ENCODE results near the gene NEO1. TPM values are rescaled to one million over a fixed set of nuclear protein-coding genes. Genes with fewer than 3 reads are reported as not detected.

NEO1 gene
- total and polyA plus RNA-seq, 5 donors = 7.5 to 17.2 (median 15.6) TPM

GRCh38 chr15:73015493-73015892 is 36.8 kb upstream of the NEO1 start:
- no peaks in the 10 kb centered on the region for H3K9me3 ChIP-seq (ENCODE audit: control insufficient read depth, low read length)
- intact Hi-C loops (cut with DNase I) = no loop called here
- no peak for ATAC-seq
- no peak overlapping the region for H3K4me3 ChIP-seq (ENCODE audit: low read length)
- WGBS = 92% methylated on average over 6 of the region's 6 CpGs
- no peak overlapping the region for H3K27ac ChIP-seq (ENCODE audit: low read length)
- DNase-seq = no peak
- no peaks in the 10 kb centered on the region for H3K27me3 ChIP-seq (ENCODE audit: control insufficient read depth, insufficient read depth)
- H3K4me1 ChIP-seq (ENCODE audit: control insufficient read depth, insufficient read depth, low read length) = no peaks in the 10 kb centered on the region

- no peak for ATAC-seq
- no peak overlapping the region for H3K27ac ChIP-seq (ENCODE audit: low read length)
- intact Hi-C loops (cut with DNase I) = no loop called here
- 90% methylated on average over 1 of the region's 1 CpG for WGBS
- no peak overlapping the region for H3K4me3 ChIP-seq (ENCODE audit: low read length)
- H3K9me3 ChIP-seq (ENCODE audit: control insufficient read depth, low read length) = no peaks in the 10 kb centered on the region
- no peaks in the 10 kb centered on the region for H3K27me3 ChIP-seq (ENCODE audit: control insufficient read depth, insufficient read depth)
- DNase-seq = no peak
- no peaks in the 10 kb centered on the region for H3K4me1 ChIP-seq (ENCODE audit: control insufficient read depth, insufficient read depth, low read length)
Observed at GRCh38 chr15:73017987-73018386, 34.3 kb upstream of the NEO1 start.

GRCh38 chr15:73019154-73019553 is 33.1 kb upstream of the NEO1 start:
- Histone ChIP-seq H3K27ac (ENCODE audit: low read length) (no peak overlapping the region), H3K4me1 (ENCODE audit: control insufficient read depth, insufficient read depth, low read length) (no peaks in the 10 kb centered on the region), H3K9me3 (ENCODE audit: control insufficient read depth, low read length) (no peaks in the 10 kb centered on the region), H3K4me3 (ENCODE audit: low read length) (no peak overlapping the region), H3K27me3 (ENCODE audit: control insufficient read depth, insufficient read depth) (no peaks in the 10 kb centered on the region)
- intact Hi-C loops (cut with DNase I) = no loop called here
- no peak for ATAC-seq
- WGBS = 91% methylated on average over 3 of the region's 3 CpGs
- DNase-seq = no peak

GRCh38 chr15:73019601-73020146 is 32.6 kb upstream of the NEO1 start:
- intact Hi-C loops (cut with DNase I) = no loop called here
- no peaks in the 10 kb centered on the region for H3K9me3 ChIP-seq (ENCODE audit: control insufficient read depth, low read length)
- no peak overlapping the region for H3K4me3 ChIP-seq (ENCODE audit: low read length)
- H3K27ac ChIP-seq (ENCODE audit: low read length) = no peak overlapping the region
- DNase-seq (no peak), ATAC-seq (no peak)
- 82% methylated on average over 2 of the region's 2 CpGs for WGBS
- no peaks in the 10 kb centered on the region for H3K4me1 ChIP-seq (ENCODE audit: control insufficient read depth, insufficient read depth, low read length)
- H3K27me3 ChIP-seq (ENCODE audit: control insufficient read depth, insufficient read depth) = no peaks in the 10 kb centered on the region

- Histone ChIP-seq H3K27ac (ENCODE audit: low read length) (no peak overlapping the region), H3K4me1 (ENCODE audit: control insufficient read depth, insufficient read depth, low read length) (no peaks in the 10 kb centered on the region), H3K4me3 (ENCODE audit: low read length) (no peak overlapping the region), H3K9me3 (ENCODE audit: control insufficient read depth, low read length) (no peaks in the 10 kb centered on the region), H3K27me3 (ENCODE audit: control insufficient read depth, insufficient read depth) (no peaks in the 10 kb centered on the region)
- ATAC-seq (no peak), DNase-seq (no peak)
- 51% methylated on average over 8 of the region's 8 CpGs for WGBS
- intact Hi-C loops (cut with DNase I) = no loop called here
Observed at GRCh38 chr15:73021139-73021621, 31.1 kb upstream of the NEO1 start.

- no peak overlapping the region for H3K4me3 ChIP-seq (ENCODE audit: low read length)
- no peaks in the 10 kb centered on the region for H3K27me3 ChIP-seq (ENCODE audit: control insufficient read depth, insufficient read depth)
- no peak overlapping the region for H3K27ac ChIP-seq (ENCODE audit: low read length)
- no peaks in the 10 kb centered on the region for H3K9me3 ChIP-seq (ENCODE audit: control insufficient read depth, low read length)
- no peak for DNase-seq
- 74% methylated on average over 5 of the region's 5 CpGs for WGBS
- no peak for ATAC-seq
- H3K4me1 ChIP-seq (ENCODE audit: control insufficient read depth, insufficient read depth, low read length) = no peaks in the 10 kb centered on the region
- intact Hi-C loops (cut with DNase I) = no loop called here
Observed at GRCh38 chr15:73022161-73022560, 30.1 kb upstream of the NEO1 start.

- no peaks in the 10 kb centered on the region for H3K27me3 ChIP-seq (ENCODE audit: control insufficient read depth, insufficient read depth)
- no peak overlapping the region for H3K27ac ChIP-seq (ENCODE audit: low read length)
- DNase-seq (no peak), ATAC-seq (no peak)
- no peak overlapping the region for H3K4me3 ChIP-seq (ENCODE audit: low read length)
- no peaks in the 10 kb centered on the region for H3K9me3 ChIP-seq (ENCODE audit: control insufficient read depth, low read length)
- 68% methylated on average over 3 of the region's 3 CpGs for WGBS
- intact Hi-C loops (cut with DNase I) = no loop called here
- H3K4me1 ChIP-seq (ENCODE audit: control insufficient read depth, insufficient read depth, low read length) = no peaks in the 10 kb centered on the region
Observed at GRCh38 chr15:73023071-73023470, 29.2 kb upstream of the NEO1 start.

GRCh38 chr15:73024168-73024567 is 28.1 kb upstream of the NEO1 start:
- intact Hi-C loops (cut with DNase I) = no loop called here
- H3K27me3 ChIP-seq (ENCODE audit: control insufficient read depth, insufficient read depth) = no peaks in the 10 kb centered on the region
- 92% methylated on average over 4 of the region's 4 CpGs for WGBS

GRCh38 chr15:73026511-73027054 is 25.7 kb upstream of the NEO1 start:
- Histone ChIP-seq H3K9me3 (ENCODE audit: control insufficient read depth, low read length) (no peaks in the 10 kb centered on the region), H3K27ac (ENCODE audit: low read length) (no peak overlapping the region), H3K4me1 (ENCODE audit: control insufficient read depth, insufficient read depth, low read length) (no peaks in the 10 kb centered on the region), H3K4me3 (ENCODE audit: low read length) (no peak overlapping the region), H3K27me3 (ENCODE audit: control insufficient read depth, insufficient read depth) (no peaks in the 10 kb centered on the region)
- no peak for DNase-seq
- intact Hi-C loops (cut with DNase I) = no loop called here
- no peak for ATAC-seq
- 48% methylated on average over 4 of the region's 4 CpGs for WGBS

More at GRCh38 chr15:73024168-73024567, 28.1 kb upstream of the NEO1 start:
- Histone ChIP-seq H3K4me1 (ENCODE audit: control insufficient read depth, insufficient read depth, low read length) (no peaks in the 10 kb centered on the region), H3K27ac (ENCODE audit: low read length) (no peak overlapping the region), H3K9me3 (ENCODE audit: control insufficient read depth, low read length) (no peaks in the 10 kb centered on the region), H3K4me3 (ENCODE audit: low read length) (no peak overlapping the region)
- no peak for ATAC-seq
- DNase-seq = no peak

- 93% methylated on average over 6 of the region's 6 CpGs for WGBS
- no peak for DNase-seq
- ATAC-seq = no peak
- H3K4me1 ChIP-seq (ENCODE audit: control insufficient read depth, insufficient read depth, low read length) = no peaks in the 10 kb centered on the region
- intact Hi-C loops (cut with DNase I) = no loop called here
- no peak overlapping the region for H3K27ac ChIP-seq (ENCODE audit: low read length)
- no peaks in the 10 kb centered on the region for H3K27me3 ChIP-seq (ENCODE audit: control insufficient read depth, insufficient read depth)
- H3K4me3 ChIP-seq (ENCODE audit: low read length) = no peak overlapping the region
- H3K9me3 ChIP-seq (ENCODE audit: control insufficient read depth, low read length) = no peaks in the 10 kb centered on the region
Observed at GRCh38 chr15:73028031-73028430, 24.2 kb upstream of the NEO1 start.

GRCh38 chr15:73028831-73029451 is 23.3 kb upstream of the NEO1 start:
- intact Hi-C loops (cut with DNase I) = no loop called here
- H3K4me3 ChIP-seq (ENCODE audit: low read length) = no peak overlapping the region
- no peak for DNase-seq
- H3K4me1 ChIP-seq (ENCODE audit: control insufficient read depth, insufficient read depth, low read length) = no peaks in the 10 kb centered on the region
- H3K27ac ChIP-seq (ENCODE audit: low read length) = no peak overlapping the region
- ATAC-seq = no peak
- H3K9me3 ChIP-seq (ENCODE audit: control insufficient read depth, low read length) = no peaks in the 10 kb centered on the region
- 43% methylated on average over 7 of the region's 7 CpGs for WGBS
- H3K27me3 ChIP-seq (ENCODE audit: control insufficient read depth, insufficient read depth) = no peaks in the 10 kb centered on the region
